HG02973 (cell line): ENCODE data around the gene PTPMT1.

Experiments used
- ATAC-seq: cut with Tn5 transposase; IDR thresholded peaks from one replicate; pipeline ENCODE4 v1.9.1; 2021; ENCODE audit warnings: moderate library complexity; ENCODE audit not compliant: unreplicated experiment

PTPMT1 gene

DNA sequence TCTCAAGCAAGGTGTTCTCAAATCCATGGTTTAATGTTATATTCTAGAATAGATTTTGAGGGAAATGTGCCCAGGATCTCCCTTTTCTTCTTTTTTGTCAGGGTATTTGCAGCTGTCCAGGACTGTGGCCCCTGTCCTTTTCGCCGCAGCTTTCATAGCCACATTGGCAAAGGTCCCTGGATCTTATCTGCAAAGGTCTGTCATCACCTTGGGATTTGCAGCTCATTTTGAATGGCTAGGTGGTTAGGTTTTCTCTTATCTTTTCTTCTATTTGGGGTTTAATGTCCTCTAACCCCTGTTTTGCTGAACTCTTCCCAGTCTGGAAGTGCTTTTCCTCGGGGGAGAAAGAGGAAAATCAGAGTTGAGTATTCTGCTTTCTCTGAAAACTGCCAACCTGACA lies 40.5 kb downstream of the PTPMT1 start:
- no peak for ATAC-seq

- no peak for ATAC-seq
Measured at GRCh38 chr11:47606731-47607130, 41.3 kb downstream of the PTPMT1 start.

- ATAC-seq: no peak
Measured at GRCh38 chr11:47607380-47607779, 42.0 kb downstream of the PTPMT1 start.

GRCh38 chr11:47609675-47610074 lies 44.3 kb downstream of the PTPMT1 start:
- no peak for ATAC-seq

DNA sequence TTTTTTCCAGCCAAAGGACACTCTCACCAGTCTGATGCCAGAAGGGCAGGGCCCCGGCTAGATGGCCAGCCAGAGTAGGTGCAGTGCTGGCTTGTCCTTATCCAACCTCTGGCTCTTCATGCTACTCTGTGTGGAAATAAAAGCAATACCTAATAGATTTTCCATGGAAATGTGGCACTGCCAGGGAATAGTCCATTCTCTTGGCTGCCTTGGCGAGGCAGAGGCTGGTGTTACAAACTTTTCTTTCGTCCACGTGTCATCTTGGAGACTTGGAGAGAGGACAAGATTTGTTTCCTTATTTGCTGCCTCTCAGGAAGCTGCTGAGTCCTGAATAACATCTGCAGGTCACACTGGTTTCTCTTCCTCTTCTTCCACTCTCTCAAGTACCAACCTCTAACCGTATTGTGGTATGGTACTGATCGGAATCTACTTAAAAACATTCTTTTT lies 46.0 kb downstream of the PTPMT1 start:
- peak; percentile 68 for ATAC-seq

GRCh38 chr11:47615249-47615648 lies 49.9 kb downstream of the PTPMT1 start:
- ATAC-seq: no peak

- ATAC-seq: no peak
Measured at GRCh38 chr11:47616726-47617416, 51.5 kb downstream of the PTPMT1 start.

GRCh38 chr11:47617417-47617809 lies 52.0 kb downstream of the PTPMT1 start:
- no peak for ATAC-seq

DNA sequence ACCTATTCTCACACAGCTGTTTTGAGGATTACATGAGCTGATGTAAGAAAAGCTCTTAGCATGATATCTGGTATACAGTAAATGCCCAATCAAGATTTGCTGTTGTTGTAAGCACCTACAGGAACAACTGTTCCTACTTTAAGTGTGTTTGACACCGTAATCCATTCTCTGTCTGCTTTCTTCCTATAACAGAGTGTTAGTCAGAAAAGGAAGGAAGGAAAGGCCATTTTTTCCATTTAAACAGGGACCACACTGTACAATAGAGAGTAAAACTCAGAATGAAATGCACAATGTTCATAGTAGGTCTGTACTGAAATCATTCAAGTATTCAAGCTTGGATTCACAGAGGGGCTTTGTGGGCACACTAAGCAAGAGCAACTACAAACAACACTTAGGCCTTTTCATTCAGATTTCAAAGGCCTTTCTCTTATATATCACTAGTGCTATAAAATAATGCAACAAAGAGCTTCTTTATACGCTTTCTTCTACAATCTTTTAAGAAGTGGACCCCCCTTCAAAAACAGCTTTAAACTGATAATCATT lies 55.5 kb downstream of the PTPMT1 start:
- no peak for ATAC-seq
